RWPE1 (cell line): ENCODE measurements around the gene DGKI.
A peak's percentile ranks its signal among the peaks of the same experiment; 100 is the strongest.

ENCODE experiments used
- CTCF ChIA-PET: fragments of 350-600 bp; sonication (Branson Sonifier 250); formaldehyde crosslinking; extraction: SDS; loops from one replicate; lab custom pipeline; 2021; lab: Yijun Ruan, JAX
- POLR2A ChIA-PET: fragments of 400-600 bp; formaldehyde crosslinking; extraction: SDS; loops from one replicate; lab custom pipeline; 2020; ENCODE audit warnings: antibody characterized with exemption; ENCODE audit not compliant: low non-redundant PET; lab: Yijun Ruan, JAX
- DNase-seq: peaks from one replicate; pipeline ENCODE4 v3.0.0; 2012; ENCODE audit warnings: low spot score
- H3K27ac ChIP-seq: fragments of 450-650 bp; 2 replicates; pipeline ENCODE4 v1.5.1; 2017
- CTCF ChIP-seq: fragments of 450-650 bp; conservative IDR thresholded peaks from 2 replicates; pipeline ENCODE4 v1.5.1; 2017; ENCODE audit warnings: low read depth, mild to moderate bottlenecking

The DGKI gene

GRCh38 chr7:137888241-137888640 is 41.5 kb upstream of the DGKI start:
- ChIA-PET POLR2A (no interaction called here), CTCF (no interaction called here)
- no peak for DNase-seq
- no peak for TF ChIP-seq CTCF
- no peak overlapping the region for H3K27ac ChIP-seq

- DNase-seq = no peak
- TF ChIP-seq CTCF = no peak
- no peak overlapping the region for H3K27ac ChIP-seq
- ChIA-PET POLR2A (no interaction called here), CTCF (no interaction called here)
Observed at GRCh38 chr7:137886746-137887145, 40.0 kb upstream of the DGKI start.

GRCh38 chr7:137886281-137886680 is 39.5 kb upstream of the DGKI start:
- ChIA-PET CTCF (no interaction called here), POLR2A (no interaction called here)
- DNase-seq = no peak
- H3K27ac ChIP-seq = no peak overlapping the region
- no peak for TF ChIP-seq CTCF

- DNase-seq = no peak
- CTCF ChIA-PET = no interaction called here
- no peak overlapping the region for H3K27ac ChIP-seq
- POLR2A ChIA-PET = no interaction called here
- TF ChIP-seq CTCF = no peak
Observed at GRCh38 chr7:137885678-137886077, 38.9 kb upstream of the DGKI start.

GRCh38 chr7:137882806-137883205 is 36.0 kb upstream of the DGKI start:
- peak overlapping the region; percentile 86 for H3K27ac ChIP-seq
- POLR2A ChIA-PET = no interaction called here
- no peak for TF ChIP-seq CTCF
- CTCF ChIA-PET = no interaction called here
- DNase-seq = no peak

GRCh38 chr7:137882261-137882668 is 35.5 kb upstream of the DGKI start:
- DNase-seq = peak; percentile 90
- H3K27ac ChIP-seq = peak overlapping the region; percentile 86
- POLR2A ChIA-PET = no interaction called here
- CTCF ChIA-PET = interaction anchor here (0.6 kb wide), 1 partner anchor 120 kb away, joined by 4 read pairs; the partner anchor contains the start of gene CREB3L2
- TF ChIP-seq CTCF = no peak
